HepG2 (cell line): ENCODE measurements around the gene MPZL3. TPM values are rescaled to one million over a fixed set of nuclear protein-coding genes. Genes with fewer than 3 reads are reported as not detected.

Source experiments
- ARID3A ChIP-seq: IDR thresholded peaks from 2 replicates; pipeline ENCODE4 v1.6.1; 2012; ENCODE audit warnings: low read depth, low read length, improper control_type of control experiment
- ARID5B ChIP-seq: IDR thresholded peaks from 2 replicates; pipeline ENCODE4 v1.4.0; 2020; ENCODE audit warnings: mild to moderate bottlenecking, missing genetic modification reagents
- ATRX ChIP-seq: sonication (generic); formaldehyde crosslinking; IDR thresholded peaks from 2 replicates; pipeline ENCODE4 v1.4.0; 2020; ENCODE audit warnings: missing genetic modification reagents, borderline replicate concordance
- BCLAF1 ChIP-seq: fragments of 450-650 bp; IDR thresholded peaks from 2 replicates; pipeline ENCODE4 v1.6.1; 2017; ENCODE audit warnings: mild to moderate bottlenecking
- FOXC1 ChIP-seq: sonication (generic); formaldehyde crosslinking; IDR thresholded peaks from 2 replicates; pipeline ENCODE4 v1.8.0; 2022; ENCODE audit warnings: mild to moderate bottlenecking, missing genetic modification reagents, borderline replicate concordance
- FOXK1 ChIP-seq: sonication (generic); formaldehyde crosslinking; IDR thresholded peaks from 2 replicates; pipeline ENCODE4 v1.4.0; 2020; ENCODE audit warnings: low read depth, missing genetic modification reagents, borderline replicate concordance
- GATAD1 ChIP-seq: IDR thresholded peaks from 2 replicates; pipeline ENCODE4 v1.6.1; 2016; ENCODE audit warnings: missing genetic modification reagents, missing compliant biosample characterization
- HDAC6 ChIP-seq: fragments of 200-600 bp; sonication (generic); IDR thresholded peaks from 2 replicates; pipeline ENCODE4 v1.7.0; 2017; ENCODE audit warnings: mild to moderate bottlenecking, antibody characterized with exemption, low read length, low read depth
- KLF12 ChIP-seq: sonication (generic); formaldehyde crosslinking; IDR thresholded peaks from 2 replicates; pipeline ENCODE4 v1.4.0; 2020; ENCODE audit warnings: missing genetic modification reagents, borderline replicate concordance
- MTA1 ChIP-seq: sonication (generic); formaldehyde crosslinking; IDR thresholded peaks from 2 replicates; pipeline ENCODE4 v1.4.0; 2020; ENCODE audit warnings: missing genetic modification reagents, mild to moderate bottlenecking, borderline replicate concordance
- MYPOP ChIP-seq: sonication (generic); formaldehyde crosslinking; IDR thresholded peaks from 2 replicates; pipeline ENCODE4 v1.8.1; 2023; ENCODE audit warnings: mild to moderate bottlenecking, moderate library complexity, missing genetic modification reagents
- NR2C2 ChIP-seq: sonication (generic); formaldehyde crosslinking; IDR thresholded peaks from 2 replicates; pipeline ENCODE4 v1.4.0; 2020; ENCODE audit warnings: missing genetic modification reagents, mild to moderate bottlenecking, moderate library complexity, borderline replicate concordance
- PREB ChIP-seq: sonication (generic); formaldehyde crosslinking; IDR thresholded peaks from 2 replicates; pipeline ENCODE4 v1.4.0; 2020; ENCODE audit warnings: missing genetic modification reagents
- PTBP1 ChIP-seq: fragments of 200-400 bp; formaldehyde crosslinking; IDR thresholded peaks from 2 replicates; pipeline ENCODE4 v1.6.1; 2018; ENCODE audit warnings: low read length, low read depth; ENCODE audit not compliant: poor library complexity, severe bottlenecking
- STAT5B ChIP-seq: sonication (generic); formaldehyde crosslinking; IDR thresholded peaks from 2 replicates; pipeline ENCODE4 v1.4.0; 2020; ENCODE audit warnings: missing genetic modification reagents
- TBL1XR1 ChIP-seq: fragments of 150-350 bp; IDR thresholded peaks from 2 replicates; pipeline ENCODE4 v1.6.1; 2014; ENCODE audit warnings: borderline replicate concordance, low read length; ENCODE audit not compliant: partially characterized antibody
- ZC3H13 ChIP-seq: sonication (generic); formaldehyde crosslinking; IDR thresholded peaks from 2 replicates; pipeline ENCODE4 v1.8.1; 2023; ENCODE audit warnings: mild to moderate bottlenecking, missing genetic modification reagents, moderate library complexity
- ZZZ3 ChIP-seq: sonication (generic); formaldehyde crosslinking; IDR thresholded peaks from 2 replicates; pipeline ENCODE4 v1.4.0; 2020; ENCODE audit warnings: missing genetic modification reagents, mild to moderate bottlenecking, borderline replicate concordance
- polyA plus RNA-seq, 8 experiments: library from polyadenylated mRNA; depleted of rRNA in 3 of 8; stranded (reverse) in 7 of 8; unstranded in 1 of 8; fragments of >200 nt; fragmentation: Illumina TruSeq in 4 of 8; extraction: Trizol in 4 of 8; gene quantifications; 2 replicates each; pipeline versions ENCODE4 v1.2.1 to v1.2.3, GENCODE V29; 2011 to 2016; ENCODE audit warnings: low read depth in 4 of 8, missing spikeins in 1 of 8, mixed read lengths in 1 of 8; ENCODE audit not compliant: insufficient read depth in 1 of 8
- total RNA-seq, 5 experiments: library from RNA; depleted of rRNA; stranded (reverse); fragments of >200 nt; fragmentation: Illumina TruSeq; extraction: Trizol; gene quantifications; 2 replicates each; pipeline ENCODE4 v1.2.3, GENCODE V29; 2016; ENCODE audit warnings: low read depth in 1 of 5

The MPZL3 gene
- total and polyA plus RNA-seq, 2 of the 13 experiments (the other 11 are each of a cell fraction or from before 2014, with no cell fraction given) = 5.3 to 9.3 TPM

- TF ChIP-seq ZZZ3 (CRISPR knock-in tag) (peak; percentile 74; the same call in 1 of the 2 replicates), ZC3H13 (CRISPR knock-in tag) (0 out of 2 replicates have a peak, but pooled peaks have one; percentile 41), GATAD1 (CRISPR knock-in tag) (peak; percentile 59), ARID5B (CRISPR knock-in tag) (peak; percentile 96), BCLAF1 (no peak), MTA1 (peak; percentile 87), PTBP1 (no peak), HDAC6 (no peak), STAT5B (peak; percentile 78; the same call in 1 of the 2 replicates), MYPOP (CRISPR knock-in tag) (peak; percentile 30; the same call in 1 of the 2 replicates), ARID3A (peak; percentile 80), ATRX (CRISPR knock-in tag) (no peak), KLF12 (CRISPR knock-in tag) (peak; percentile 39; the same call in 1 of the 2 replicates), FOXC1 (CRISPR knock-in tag) (peak; percentile 52; the same call in 1 of the 2 replicates), TBL1XR1 (peak; percentile 77), NR2C2 (CRISPR knock-in tag) (peak; percentile 82), PREB (CRISPR knock-in tag) (no peak), FOXK1 (CRISPR knock-in tag) (peak; percentile 85; the same call in 1 of the 2 replicates)
Measured at GRCh38 chr11:118212131-118212725, 39.9 kb downstream of the MPZL3 start (continued).
